Measurements from ENCODE around the gene SLIT3. TPM values are rescaled to one million over a fixed set of nuclear protein-coding genes. Genes with fewer than 3 reads are reported as not detected.

Gene SLIT3
- total RNA-seq, 1 donor from 2014 or later, result 0.22 TPM

GRCh38 chr5:169258372-169259000 lies 42.5 kb downstream of the SLIT3 start:
- Histone ChIP-seq H3K27me3 (no peaks in the 10 kb centered on the region), H2AFZ (replicated peaks) (no peak overlapping the region), H3K4me1 (no peaks in the 10 kb centered on the region), H4K20me1 (ENCODE audit: low read depth) (no peaks in the 10 kb centered on the region), H3K27ac (no peak overlapping the region), H3K4me2 (no peak overlapping the region), H3K79me2 (ENCODE audit: low read depth) (no peaks in the 10 kb centered on the region), H3F3A (ENCODE audit: low read depth) (no peaks in the 10 kb centered on the region), H3K4me3 (no peak overlapping the region), H3K9ac (no peak overlapping the region), H3K36me3 (no peaks in the 10 kb centered on the region), H3K9me3 (ENCODE audit: low read depth) (no peaks in the 10 kb centered on the region)
- Mint-ChIP-seq H3K4me3 (no peak overlapping the region), H3K4me1 (peaks cover 11% of the 10 kb centered on the region), H3K27me3 (ENCODE audit: insufficient read depth, low read depth) (no peaks in the 10 kb centered on the region), H3K36me3 (peaks cover 2% of the 10 kb centered on the region), H3K9me3 (peaks cover 4% of the 10 kb centered on the region), H3K27ac (no peak overlapping the region)
- TF ChIP-seq, protein P1, sequence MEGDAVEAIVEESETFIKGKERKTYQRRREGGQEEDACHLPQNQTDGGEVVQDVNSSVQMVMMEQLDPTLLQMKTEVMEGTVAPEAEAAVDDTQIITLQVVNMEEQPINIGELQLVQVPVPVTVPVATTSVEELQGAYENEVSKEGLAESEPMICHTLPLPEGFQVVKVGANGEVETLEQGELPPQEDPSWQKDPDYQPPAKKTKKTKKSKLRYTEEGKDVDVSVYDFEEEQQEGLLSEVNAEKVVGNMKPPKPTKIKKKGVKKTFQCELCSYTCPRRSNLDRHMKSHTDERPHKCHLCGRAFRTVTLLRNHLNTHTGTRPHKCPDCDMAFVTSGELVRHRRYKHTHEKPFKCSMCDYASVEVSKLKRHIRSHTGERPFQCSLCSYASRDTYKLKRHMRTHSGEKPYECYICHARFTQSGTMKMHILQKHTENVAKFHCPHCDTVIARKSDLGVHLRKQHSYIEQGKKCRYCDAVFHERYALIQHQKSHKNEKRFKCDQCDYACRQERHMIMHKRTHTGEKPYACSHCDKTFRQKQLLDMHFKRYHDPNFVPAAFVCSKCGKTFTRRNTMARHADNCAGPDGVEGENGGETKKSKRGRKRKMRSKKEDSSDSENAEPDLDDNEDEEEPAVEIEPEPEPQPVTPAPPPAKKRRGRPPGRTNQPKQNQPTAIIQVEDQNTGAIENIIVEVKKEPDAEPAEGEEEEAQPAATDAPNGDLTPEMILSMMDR (IDR thresholded peaks at IDR 0.05), result no peak
- no peak for TF ChIP-seq EZH2phosphoT487 (IDR thresholded peaks at IDR 0.05)
- TF ChIP-seq EZH2 (IDR thresholded peaks at IDR 0.05), result no peak
- DNase-seq (ENCODE audit: low spot score), result no peak

DNA sequence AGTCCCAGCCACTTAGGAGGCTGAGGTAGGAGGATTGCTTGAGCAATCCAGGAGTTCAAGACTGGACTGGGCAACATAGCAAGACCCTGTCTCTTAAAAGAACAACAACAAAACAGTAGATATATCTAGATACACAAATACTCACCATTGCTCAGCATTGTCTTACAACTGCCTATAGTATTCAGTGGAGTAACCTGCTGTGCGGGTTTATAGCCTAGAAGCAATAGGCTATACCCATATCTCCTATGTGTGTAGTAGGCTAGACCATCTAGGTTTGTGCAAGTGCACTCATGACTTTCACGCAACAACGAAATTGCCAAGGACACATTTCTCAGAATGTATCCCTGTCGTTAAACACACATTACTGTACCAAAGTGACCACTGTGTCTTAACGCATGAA lies 44.7 kb downstream of the SLIT3 start:
- H3K27me3 Mint-ChIP-seq (ENCODE audit: insufficient read depth, low read depth), result no peaks in the 10 kb centered on the region
- H3K27me3 ChIP-seq, result no peaks in the 10 kb centered on the region
- no peaks in the 10 kb centered on the region for H3K9me3 ChIP-seq (ENCODE audit: low read depth)
- peaks cover 15% of the 10 kb centered on the region for H3K4me1 Mint-ChIP-seq
- no peak overlapping the region for H2AFZ ChIP-seq (replicated peaks)
- no peaks in the 10 kb centered on the region for H3K36me3 ChIP-seq
- H3K4me2 ChIP-seq, result no peak overlapping the region
- peaks cover 2% of the 10 kb centered on the region for H3K36me3 Mint-ChIP-seq
- no peak overlapping the region for H3K9ac ChIP-seq
- peaks cover 4% of the 10 kb centered on the region for H3K9me3 Mint-ChIP-seq
- H3K27ac Mint-ChIP-seq, result no peak overlapping the region
- H3K4me3 ChIP-seq, result no peak overlapping the region
- no peaks in the 10 kb centered on the region for H3F3A ChIP-seq (ENCODE audit: low read depth)
- no peaks in the 10 kb centered on the region for H3K4me1 ChIP-seq
- no peak for DNase-seq (ENCODE audit: low spot score)
- H3K4me3 Mint-ChIP-seq, result no peak overlapping the region
- TF ChIP-seq, protein P1 (IDR thresholded peaks at IDR 0.05), result no peak
- TF ChIP-seq EZH2 (IDR thresholded peaks at IDR 0.05), result no peak
- no peak for TF ChIP-seq EZH2phosphoT487 (IDR thresholded peaks at IDR 0.05)
- H3K79me2 ChIP-seq (ENCODE audit: low read depth), result no peaks in the 10 kb centered on the region
- no peak overlapping the region for H3K27ac ChIP-seq
- H4K20me1 ChIP-seq (ENCODE audit: low read depth), result no peaks in the 10 kb centered on the region

- Mint-ChIP-seq H3K36me3 (peaks cover 2% of the 10 kb centered on the region), H3K9me3 (no peaks in the 10 kb centered on the region), H3K27ac (no peak overlapping the region), H3K27me3 (ENCODE audit: insufficient read depth, low read depth) (no peaks in the 10 kb centered on the region), H3K4me3 (no peak overlapping the region), H3K4me1 (peaks cover 12% of the 10 kb centered on the region)
- TF ChIP-seq EZH2 (IDR thresholded peaks at IDR 0.05) (no peak), EZH2phosphoT487 (IDR thresholded peaks at IDR 0.05) (no peak)
- TF ChIP-seq, protein P1 (IDR thresholded peaks at IDR 0.05), result no peak
- Histone ChIP-seq H3K36me3 (no peaks in the 10 kb centered on the region), H3K9me3 (ENCODE audit: low read depth) (no peaks in the 10 kb centered on the region), H3K4me2 (no peak overlapping the region), H3K27me3 (no peaks in the 10 kb centered on the region), H3K27ac (no peak overlapping the region), H3F3A (ENCODE audit: low read depth) (no peaks in the 10 kb centered on the region), H2AFZ (replicated peaks) (no peak overlapping the region), H3K4me1 (no peaks in the 10 kb centered on the region), H3K79me2 (ENCODE audit: low read depth) (no peaks in the 10 kb centered on the region), H3K9ac (no peak overlapping the region), H3K4me3 (no peak overlapping the region), H4K20me1 (ENCODE audit: low read depth) (no peaks in the 10 kb centered on the region)
- no peak for DNase-seq (ENCODE audit: low spot score)
Measured at GRCh38 chr5:169253071-169253470, 47.9 kb downstream of the SLIT3 start.
